NCI-H1694 (cell line): ENCODE data around the gene IL17RD.
"Not testable (repeated sequence)": the region's sequence is repeated elsewhere in the genome, so short reads cannot be mapped to it uniquely, and the experiment has no call there.

Source experiments
- DNase-seq: peaks from one replicate; lab custom pipeline; 2025; lab: John Stamatoyannopoulos, UW

IL17RD gene

DNA sequence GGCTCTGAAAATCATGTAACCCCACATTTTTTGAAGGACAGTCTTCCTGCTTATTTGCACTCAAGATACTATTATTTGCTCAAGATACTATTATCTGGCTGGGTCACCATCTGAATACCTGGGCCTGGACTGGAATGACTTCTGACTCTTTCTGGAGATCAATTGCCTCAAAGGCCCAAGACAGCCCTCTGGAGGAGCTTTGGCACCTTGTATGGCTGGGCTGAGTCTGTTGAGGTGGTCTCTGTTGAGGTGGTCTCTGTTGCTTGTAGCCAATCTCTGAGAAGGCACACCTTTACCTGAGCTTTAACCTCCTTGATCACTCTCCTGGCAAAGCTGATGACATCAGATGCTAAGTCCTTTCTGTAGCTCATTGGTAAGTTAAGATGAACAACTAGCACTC is 71.7 kb downstream of the IL17RD start:
- no peak for DNase-seq

DNA sequence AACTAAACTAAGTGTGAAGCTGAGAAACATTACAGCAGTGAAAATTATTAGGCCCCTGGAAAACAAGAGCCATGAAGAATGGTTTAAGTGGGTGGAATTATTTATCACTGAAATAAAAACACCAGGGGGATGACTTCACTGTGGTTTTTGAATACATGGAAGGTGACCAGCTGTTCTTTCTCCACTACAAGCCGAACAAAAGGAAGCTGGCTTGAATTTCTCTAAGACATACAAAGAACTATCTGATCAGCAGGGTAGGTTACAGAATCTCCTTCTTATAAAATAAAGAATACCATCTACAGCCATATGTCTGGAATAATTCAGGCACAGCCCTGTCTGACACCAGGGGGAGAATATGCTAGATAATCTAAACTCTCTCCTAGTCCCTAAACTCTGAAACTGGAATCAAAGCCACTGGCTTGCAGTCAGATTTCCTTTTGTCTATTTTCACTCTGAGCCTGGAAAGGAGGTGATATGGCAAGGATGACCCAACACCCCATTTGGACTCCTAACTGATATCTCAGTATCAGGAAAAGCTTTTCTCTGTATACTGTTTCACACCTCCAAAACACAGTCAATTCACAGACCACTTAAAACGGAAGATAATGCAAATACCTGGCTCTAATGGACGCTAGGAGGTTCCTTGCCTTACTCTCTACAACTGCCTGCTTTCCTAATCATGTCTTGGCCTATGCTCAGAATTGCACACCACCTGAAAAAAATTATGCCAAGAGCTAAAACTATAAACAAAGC is 73.5 kb downstream of the IL17RD start:
- DNase-seq: no peak

DNA sequence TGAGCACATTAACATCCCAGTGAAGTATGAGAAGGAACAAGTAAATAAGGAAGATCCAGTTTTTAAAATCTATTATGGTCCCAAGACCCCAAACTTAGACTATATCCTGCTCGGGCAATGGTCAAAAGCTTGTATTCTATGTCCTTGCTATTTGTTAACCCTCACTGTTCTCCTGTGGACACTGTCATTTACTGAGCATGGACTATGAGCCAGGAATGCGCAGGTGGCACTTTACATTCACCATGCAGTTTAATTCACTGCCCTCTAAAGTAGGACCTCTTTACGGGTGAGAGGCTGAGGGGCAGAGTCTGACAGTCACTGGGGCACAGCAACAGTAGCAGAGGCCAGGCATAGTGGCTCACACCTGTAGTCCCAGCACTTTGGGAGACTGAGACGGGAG is 76.1 kb downstream of the IL17RD start:
- DNase-seq: no peak

DNA sequence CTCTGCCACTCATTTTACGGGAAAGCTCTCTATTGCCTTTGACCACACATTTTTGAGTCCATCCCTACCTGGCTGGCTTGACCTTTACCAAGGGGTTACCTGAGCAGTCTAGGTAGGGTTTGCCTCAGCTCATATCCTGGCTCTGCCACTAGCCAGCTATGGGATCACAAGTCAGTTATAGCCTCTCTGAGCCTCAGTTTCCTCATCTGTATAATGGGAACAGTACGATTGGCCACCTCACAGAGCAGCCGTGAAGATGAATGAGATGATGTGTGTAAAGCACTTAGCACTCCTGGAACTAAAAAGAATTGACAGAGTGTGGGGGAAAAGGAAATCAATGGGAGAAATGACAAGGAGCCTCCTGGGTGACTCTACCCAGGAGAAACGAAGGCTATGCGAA is 76.7 kb downstream of the IL17RD start:
- DNase-seq: no peak

DNA sequence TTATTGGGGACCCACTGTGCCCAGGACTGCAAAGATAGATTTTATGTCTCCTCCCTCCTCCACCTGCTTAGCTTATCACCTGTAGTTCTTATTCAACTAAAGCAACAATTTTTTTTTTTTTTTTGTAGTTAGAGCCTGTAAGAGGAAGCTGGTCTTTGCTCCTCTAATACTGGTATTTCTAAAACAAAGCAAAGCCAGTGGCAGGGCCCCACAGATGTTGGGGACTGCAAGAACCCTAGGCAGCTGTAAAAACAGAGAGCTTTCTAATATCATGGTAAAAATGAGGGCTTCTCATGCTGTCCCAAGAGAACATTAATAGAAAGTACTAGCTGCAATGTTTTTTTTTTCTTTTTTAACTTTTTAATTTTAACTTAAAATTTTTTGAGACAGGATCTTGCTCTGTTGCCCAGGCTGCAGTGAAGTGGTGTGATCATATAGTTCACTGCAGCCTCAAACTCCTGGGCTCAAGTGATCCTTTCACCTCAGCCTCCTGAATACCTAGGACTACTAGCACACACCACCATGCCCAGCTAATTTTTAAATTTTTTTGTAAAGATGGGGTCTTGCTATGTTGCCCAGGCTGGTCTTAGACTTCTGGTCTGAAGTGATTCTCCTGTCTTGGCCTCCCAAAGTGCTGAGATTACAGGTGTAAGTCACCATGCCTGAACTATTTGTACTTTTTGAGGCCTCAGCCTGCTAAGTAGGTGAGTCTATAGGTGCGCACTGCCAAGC is 77.6 kb downstream of the IL17RD start:
- DNase-seq: no peak

DNA sequence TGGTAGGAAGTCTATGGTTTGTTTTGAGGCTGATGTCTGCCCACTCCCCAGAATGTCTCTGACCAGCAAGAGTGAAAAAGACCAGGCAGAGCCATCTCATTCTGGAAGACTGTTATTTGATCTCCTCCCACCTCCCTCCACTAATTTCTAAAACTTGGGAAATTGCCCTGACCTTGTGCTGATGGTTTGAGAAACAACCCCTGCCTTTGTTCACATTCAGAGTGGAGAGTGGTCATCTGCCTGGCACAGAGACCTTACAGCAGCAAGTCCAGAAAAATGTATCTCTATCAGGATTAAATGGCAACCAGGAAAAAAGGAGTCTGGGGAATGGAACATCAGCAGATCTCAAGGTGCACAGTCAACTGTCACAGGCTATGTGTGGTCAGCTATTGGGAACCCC is 79.0 kb downstream of the IL17RD start:
- DNase-seq: no peak

DNA sequence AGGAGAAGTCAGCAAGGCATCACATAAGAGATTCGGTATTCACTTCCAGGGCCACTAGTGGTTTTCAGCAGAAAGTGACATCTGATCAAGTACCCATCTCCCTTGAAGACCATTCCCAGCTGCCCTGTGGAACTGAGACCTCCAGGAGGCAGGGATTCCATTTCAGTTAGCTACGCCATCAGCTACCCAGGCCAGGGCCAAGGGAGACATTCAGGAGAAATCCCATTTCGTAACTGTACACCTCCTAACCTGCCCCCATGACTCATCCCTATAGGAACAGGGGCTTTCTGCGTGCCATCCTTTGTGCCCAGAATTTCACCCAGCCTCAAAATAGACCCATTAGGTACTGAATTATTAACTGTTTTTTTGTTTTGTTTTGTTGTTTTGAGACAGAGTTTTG is 79.9 kb downstream of the IL17RD start:
- DNase-seq: no peak

DNA sequence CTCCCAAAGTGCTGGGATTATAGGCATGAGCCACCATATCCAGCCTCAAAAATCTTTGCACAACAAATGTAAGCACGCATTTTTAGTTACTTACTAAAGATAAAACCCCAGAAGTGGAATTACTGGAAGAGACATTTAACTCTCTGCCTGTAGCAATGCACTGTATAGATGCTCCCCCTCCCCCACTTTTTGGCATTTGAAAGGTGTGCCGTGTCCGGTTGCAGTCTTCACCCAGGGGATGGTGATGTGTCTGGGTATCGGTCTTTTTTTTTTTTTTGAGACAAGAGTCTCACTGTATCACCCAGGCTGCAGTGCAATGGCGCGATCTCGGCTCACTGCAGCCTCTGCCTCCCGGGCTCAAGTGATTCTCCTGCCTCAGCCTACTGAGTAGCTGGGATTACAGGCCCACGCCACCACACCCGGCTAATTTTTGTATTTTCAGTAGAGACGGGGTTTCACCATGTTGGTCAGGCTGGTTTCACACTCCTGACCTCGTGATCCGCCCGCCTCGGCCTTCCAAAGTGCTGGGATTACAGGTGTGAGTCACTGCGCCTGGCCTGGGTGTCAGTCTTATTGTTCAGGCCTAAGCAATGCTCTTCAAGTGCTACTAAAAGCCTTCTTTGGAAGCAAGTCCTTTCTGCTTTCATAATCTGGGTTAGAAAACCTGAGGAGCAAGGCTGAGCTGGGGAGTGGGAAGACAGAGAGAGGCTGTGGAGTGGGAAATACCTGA is 81.7 kb downstream of the IL17RD start:
- DNase-seq: not testable (repeated sequence)

DNA sequence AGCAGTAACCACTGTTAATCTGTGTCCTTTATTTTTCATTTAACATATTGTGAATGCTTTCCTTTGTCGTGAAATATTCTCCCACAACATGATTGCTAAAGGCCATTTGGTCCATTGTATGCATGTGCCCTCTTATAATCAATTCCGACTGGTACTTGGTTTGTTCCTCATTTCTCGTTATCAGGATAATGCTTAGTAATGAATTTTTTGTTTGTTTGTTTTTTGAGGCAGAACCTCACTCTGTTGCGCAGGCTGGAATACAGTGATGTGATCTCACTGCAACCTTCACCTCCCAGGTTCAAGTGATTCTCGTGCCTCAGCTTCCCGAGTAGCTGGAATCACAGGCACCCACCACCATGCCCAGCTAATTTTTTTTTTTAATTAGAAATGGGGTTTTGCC is 82.7 kb downstream of the IL17RD start:
- DNase-seq: no peak

DNA sequence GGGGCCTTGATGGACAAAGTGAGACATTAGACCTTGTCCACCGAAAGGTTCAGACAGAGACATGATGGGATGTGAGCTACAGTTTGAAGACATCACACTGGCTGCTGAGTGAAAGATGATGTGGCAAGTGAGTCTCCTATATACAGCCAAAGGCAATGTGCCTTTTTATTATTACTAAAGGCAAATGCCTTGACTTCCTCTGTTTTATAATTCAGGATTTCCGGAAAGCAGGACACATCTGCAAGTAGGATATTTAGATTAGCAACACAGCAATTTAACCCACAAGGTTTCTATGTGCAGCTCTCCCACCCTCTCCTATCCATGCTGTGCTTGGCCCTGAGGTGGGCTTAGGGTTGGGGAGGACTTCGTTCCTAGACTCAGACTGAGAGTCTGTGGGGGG is 84.0 kb downstream of the IL17RD start:
- no peak for DNase-seq

DNA sequence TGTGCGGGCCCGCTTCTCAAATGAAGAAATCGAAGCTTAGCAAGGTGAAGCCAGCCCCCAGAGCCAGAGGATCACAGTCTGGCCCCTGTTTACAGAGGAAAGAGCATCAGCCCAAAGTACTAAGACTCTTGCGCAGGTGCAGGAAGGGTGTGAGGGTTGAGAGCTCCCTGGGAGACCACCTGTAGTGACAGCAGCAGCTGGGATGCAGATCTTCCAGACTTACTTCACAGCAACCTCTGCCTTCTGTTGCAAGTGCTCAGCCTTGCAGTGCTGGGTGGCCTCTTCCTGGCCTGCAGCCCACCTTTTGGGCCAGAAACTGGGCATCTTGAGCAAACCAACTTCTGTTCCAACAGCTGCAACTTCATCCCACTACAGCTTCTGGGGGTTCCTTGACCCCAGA is 85.0 kb downstream of the IL17RD start:
- DNase-seq: no peak

DNA sequence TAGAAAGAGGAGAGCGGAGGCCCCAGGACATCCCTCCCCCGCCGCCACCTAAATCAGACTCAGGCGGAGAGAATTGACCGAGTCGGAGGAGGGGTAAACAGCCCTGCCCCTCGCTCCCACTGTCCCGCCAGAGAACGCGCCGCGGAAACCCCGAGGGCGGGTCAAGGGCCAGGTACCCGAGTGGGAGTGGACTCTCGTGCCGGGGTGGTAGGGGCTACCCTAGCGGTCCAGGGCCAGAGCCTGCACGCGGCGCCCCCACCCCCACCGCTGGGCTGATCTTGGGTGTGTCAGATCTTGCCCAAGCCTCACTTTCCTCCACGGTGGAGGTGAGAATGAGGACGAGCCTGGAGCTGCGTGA is 85.7 kb downstream of the IL17RD start:
- no peak for DNase-seq

DNA sequence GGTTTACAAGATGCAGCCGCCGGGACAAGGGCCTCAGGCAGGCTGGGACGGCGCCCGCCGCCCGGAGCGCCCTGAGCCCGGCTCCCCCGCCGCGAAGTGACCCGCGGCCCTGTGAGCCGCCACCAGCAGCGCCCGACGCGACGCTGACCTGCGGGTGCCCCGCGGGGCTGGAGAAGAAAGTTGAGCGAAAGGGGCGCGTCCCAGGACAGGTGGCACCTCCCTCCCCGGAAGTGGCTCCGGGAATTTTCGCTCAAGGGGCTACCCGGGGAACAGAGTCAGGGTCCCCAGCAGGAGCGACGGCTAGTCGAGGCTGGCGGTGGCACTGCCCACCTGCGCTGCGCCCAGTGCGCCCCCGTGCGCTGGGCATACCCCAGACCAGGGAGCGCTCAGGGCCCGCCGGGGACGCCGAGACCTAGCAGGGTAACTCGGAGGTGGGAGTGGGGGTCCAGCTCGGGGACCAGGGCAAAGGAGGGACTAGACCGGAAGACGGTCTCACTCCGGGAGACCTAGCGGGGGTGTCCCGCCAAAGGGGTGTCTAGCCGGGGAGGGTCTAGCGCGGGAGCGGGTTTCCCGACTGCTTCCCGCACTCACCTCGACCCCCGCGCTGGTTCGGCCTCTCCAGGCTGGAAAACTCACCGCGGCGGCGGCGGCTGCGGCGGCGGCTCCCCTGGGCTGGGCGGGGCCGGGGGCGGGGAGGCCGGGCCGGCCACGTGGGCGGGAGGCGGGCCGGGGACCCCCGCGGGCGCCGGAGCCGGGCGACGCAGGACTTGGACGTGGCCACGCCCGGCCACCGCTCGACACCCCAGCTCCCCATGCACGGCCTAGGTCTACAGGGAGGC is 86.3 kb downstream of the IL17RD start:
- DNase-seq: no peak

DNA sequence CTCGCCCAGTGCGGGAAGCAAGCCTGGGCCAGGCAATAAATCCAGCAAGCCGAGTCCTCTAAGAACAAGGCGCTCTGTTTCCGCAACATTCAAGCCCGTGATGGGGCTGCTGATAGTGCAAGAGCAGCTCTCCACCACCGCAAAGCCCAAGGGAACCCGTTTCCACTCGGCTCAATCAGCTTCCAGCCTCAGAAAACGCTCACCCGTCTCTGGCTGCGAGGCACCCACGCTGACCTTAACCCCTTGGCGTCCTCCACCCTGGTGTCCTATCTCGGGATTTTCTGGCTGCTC is 86.9 kb downstream of the IL17RD start:
- DNase-seq: no peak

DNA sequence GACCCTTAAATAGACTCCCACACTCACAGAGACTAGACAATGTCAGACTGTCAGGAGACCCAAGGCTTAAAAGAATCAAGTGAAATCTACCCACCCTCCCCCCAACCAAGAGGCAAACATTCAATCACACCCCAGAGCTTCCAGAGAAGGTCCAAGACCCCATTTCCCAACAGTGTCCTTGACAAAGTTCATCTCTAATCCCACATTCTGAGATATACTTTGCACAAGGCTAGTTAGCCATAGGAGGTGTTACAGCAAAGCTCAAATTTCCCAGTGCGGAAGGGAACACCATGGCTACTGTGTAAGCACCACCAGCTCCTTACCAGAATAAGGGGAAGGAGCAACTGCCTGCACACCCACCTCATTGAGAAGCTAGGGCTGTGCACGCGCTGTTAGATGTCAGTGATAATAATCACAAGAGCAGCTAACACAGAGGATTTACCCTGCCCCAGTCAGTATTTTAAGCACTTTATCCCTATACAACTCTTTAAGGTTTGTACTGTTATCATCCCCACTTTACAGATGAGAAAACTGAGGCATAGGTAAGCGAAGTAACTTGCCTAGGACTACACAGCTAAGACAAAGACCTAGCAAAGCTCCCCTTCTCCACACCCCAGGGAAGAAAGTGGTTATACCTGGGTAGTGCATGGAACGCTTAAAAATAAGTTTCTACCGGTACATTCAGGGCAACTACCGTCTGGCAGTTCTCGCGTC is 87.4 kb downstream of the IL17RD start:
- DNase-seq: no peak

DNA sequence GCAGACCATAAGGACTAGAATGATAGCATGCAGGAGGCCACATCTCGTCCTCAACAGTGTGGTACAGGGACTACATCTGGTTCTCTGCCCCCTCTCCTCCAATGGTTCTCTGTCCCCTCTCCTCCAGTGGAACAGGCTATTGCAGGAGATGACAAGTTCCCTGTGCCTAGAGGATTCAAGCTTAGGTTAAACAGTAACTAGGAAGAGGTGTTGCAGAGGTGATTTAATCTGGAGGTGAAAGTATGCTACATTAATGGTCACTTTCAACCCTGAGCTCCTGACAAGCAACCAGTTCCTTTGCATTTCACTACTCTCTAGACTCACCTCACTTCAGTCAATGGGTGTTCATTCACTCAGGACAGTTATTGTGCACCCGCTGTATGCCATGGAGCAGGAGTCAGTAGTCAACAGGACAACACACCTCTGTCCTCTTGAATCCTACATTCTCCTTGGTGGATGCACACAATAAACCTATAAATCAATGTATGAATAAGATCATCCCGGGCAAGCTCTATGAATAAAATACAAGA is 88.7 kb downstream of the IL17RD start:
- DNase-seq: no peak

DNA sequence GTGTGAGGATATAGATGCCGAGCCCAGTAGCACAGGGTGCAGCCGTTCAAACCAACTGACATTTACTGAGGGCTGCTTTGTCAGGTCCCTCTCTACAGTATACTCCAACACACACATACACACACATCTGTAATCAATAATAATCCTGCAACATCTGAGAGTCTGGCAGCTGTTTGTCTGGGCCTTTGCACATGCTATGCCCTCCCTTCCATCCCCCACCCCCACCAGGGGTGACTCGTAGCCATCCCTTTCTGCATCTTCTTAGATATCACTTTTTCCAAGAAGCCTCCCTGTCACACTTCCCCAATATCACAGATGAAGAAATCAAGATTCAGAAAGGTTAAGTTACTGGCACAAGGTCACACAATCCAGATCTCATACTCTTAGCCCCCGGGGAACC is 91.0 kb downstream of the IL17RD start:
- DNase-seq: no peak

DNA sequence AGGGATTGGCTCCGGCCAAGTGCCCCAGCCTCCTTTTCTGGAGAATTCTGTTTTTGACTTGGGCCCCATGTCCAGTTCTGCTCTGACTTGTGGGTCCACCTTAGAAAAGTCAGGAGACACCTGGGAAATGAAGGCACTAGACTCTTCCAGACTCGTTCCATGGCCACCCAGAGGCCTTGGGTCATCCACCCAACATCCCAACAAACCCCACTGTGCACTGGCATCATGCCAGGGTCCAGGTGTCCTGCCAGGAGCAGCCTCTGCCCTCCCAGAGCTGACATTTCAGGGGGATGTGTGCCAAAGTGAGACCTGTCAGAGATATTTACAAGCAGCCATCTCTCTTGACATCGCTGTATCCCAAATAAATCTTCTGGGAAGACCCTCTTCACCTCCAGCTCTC is 91.5 kb downstream of the IL17RD start:
- DNase-seq: no peak

DNA sequence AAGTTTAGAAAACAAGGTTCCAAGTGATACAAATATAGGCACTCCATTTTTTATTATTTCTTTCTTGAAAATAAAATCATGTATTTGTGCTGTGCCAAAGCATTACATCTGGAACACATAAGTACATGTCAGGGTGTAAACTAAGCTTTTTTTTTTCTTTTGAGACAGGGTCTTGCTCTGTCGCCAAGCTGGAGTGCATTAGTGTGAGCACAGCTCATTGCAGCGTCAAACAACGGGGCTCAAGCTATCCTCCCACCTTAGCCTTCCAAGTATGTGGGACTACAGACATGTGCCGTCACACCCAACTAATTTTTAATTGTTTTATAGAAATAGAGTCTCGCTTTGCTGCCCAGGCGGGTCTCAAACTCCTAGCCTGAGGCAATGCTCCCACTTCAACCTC is 95.7 kb downstream of the IL17RD start:
- no peak for DNase-seq

DNA sequence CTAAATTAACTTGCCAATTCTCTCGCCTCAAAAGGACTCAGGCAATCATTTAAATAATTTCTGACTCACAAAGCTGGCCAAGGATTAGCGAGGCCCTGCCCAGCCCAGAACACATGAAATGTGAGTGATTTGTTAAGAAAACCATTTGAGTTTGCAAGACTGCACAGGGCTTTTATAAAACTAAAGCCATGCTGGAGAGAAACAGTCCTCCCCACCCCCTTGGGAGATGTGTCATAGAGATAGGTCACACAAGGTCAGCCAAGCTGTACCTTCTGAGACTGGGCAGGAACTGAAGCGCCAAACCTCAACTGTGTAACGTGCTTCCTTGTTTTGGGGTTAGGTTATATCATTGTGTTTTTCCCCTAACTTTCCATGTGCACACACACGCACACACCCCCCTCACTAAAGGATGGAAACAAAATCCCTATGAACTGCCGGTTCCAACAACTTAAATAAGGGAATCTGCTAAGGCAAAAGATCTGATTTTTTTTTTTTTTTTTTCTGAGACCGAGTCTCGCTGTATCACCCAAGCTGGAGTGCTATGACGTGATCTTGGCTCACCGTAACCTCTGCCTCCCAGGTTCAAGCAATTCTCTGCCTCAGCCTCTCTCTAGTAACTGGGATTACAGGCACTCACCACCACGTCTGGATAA is 96.6 kb downstream of the IL17RD start:
- DNase-seq: no peak

DNA sequence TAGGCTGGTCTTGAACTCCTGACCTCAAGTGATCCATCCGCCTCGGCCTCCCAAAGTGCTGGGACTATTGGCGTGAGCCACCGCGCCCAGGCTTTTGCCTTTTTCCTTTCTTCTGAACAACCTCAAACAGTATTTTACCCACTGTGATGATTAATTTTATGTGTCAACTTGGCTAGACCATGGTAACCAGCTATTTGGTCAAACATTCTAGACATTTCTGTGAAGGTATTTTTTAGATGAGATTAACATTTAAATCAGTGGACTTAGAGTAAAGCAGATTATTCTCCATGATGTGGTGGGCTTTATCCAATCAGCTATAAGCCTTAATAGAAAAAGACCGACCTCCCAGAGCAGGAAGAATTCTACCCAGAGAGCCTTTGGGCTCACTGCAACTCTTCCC is 98.7 kb downstream of the IL17RD start:
- DNase-seq: no peak
